Ishikawa (cell line): Measurements from ENCODE around the gene PPP2R2C.

ENCODE experiments used
- CEBPB ChIP-seq: IDR thresholded peaks from 2 replicates; pipeline ENCODE4 v1.6.1; 2012
- CREB1 ChIP-seq: IDR thresholded peaks from 2 replicates; pipeline ENCODE4 v1.6.1; 2012; ENCODE audit warnings: low read depth
- EGR1 ChIP-seq: IDR thresholded peaks from 2 replicates; pipeline ENCODE4 v1.6.1; 2012
- EP300 ChIP-seq: IDR thresholded peaks from 2 replicates; pipeline ENCODE4 v1.6.1; 2012; ENCODE audit warnings: borderline replicate concordance
- FOXM1 ChIP-seq: IDR thresholded peaks from 2 replicates; pipeline ENCODE4 v1.6.1; 2012; ENCODE audit warnings: low read depth, borderline replicate concordance
- NFIC ChIP-seq: IDR thresholded peaks from 2 replicates; pipeline ENCODE4 v1.6.1; 2012
- RAD21 ChIP-seq: IDR thresholded peaks from 2 replicates; pipeline ENCODE4 v1.6.1; 2012; ENCODE audit warnings: low read depth
- REST ChIP-seq: IDR thresholded peaks from 2 replicates; pipeline ENCODE4 v1.6.1; 2012; ENCODE audit warnings: low read depth, mild to moderate bottlenecking
- TAF1 ChIP-seq: IDR thresholded peaks from 2 replicates; pipeline ENCODE4 v1.6.1; 2012; ENCODE audit warnings: low read depth, mild to moderate bottlenecking
- TCF12 ChIP-seq: IDR thresholded peaks from 2 replicates; pipeline ENCODE4 v1.6.1; 2012; ENCODE audit warnings: low read depth
- TEAD4 ChIP-seq: IDR thresholded peaks from 2 replicates; pipeline ENCODE4 v1.6.1; 2012
- USF1 ChIP-seq: IDR thresholded peaks from 2 replicates; pipeline ENCODE4 v1.6.1; 2012
- YY1 ChIP-seq: IDR thresholded peaks from 2 replicates; pipeline ENCODE4 v1.6.1; 2012; ENCODE audit warnings: low read depth
- ZBTB7A ChIP-seq: IDR thresholded peaks from 2 replicates; pipeline ENCODE4 v1.6.1; 2012; ENCODE audit warnings: low read depth
- TF ChIP-seq, protein P1 (sequence below): IDR thresholded peaks from 2 replicates; pipeline ENCODE4 v1.6.1; 2012

PPP2R2C gene

DNA sequence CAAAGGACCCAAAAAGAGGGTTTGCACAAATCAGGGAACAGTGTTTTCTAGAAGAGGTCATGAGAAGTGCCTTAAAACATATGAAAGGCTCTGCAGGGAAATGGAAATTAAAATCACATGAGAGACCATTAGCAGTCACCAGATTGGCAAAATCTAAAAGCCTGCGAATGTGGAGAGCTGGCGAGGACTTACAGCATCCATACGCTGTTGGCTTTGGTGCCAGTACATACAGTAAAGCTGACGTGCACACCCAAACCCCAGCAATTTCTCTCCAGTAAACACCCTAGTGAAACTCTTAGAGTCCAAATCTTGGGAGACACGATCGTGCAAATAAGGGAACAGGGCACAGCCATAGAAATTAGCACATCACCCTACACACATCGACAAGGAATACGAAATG is 25.4 kb upstream of the PPP2R2C start:
- no peak for TF ChIP-seq TEAD4
- no peak for TF ChIP-seq RAD21
- no peak for TF ChIP-seq YY1
- TF ChIP-seq TAF1, result no peak
- no peak for TF ChIP-seq TCF12
- TF ChIP-seq NFIC, result no peak
- TF ChIP-seq REST, result no peak
- no peak for TF ChIP-seq EGR1
- no peak for TF ChIP-seq USF1
- TF ChIP-seq FOXM1, result no peak
- no peak for TF ChIP-seq EP300
- TF ChIP-seq, protein P1, sequence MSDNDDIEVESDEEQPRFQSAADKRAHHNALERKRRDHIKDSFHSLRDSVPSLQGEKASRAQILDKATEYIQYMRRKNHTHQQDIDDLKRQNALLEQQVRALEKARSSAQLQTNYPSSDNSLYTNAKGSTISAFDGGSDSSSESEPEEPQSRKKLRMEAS, result no peak
- no peak for TF ChIP-seq CREB1
- no peak for TF ChIP-seq ZBTB7A
- TF ChIP-seq CEBPB, result no peak

DNA sequence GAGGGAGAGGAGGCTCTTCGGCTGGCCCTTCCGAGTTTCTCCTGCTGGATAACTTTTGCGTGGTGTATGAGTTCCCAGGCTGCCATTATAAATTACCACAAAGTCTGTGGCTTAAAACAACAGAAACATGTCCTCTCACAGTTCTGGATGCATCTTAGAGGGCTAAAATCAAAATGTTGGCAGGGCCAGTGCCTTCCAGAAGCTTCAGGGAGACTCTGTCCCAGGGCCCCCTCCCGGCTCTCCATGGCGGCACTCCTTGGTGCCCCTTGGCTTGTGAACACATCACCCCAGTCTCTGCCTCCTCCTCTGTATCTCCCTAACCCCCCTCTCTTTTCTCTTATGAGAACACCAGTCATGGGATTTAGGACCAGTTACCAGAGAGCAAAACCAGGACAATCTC is 23.3 kb upstream of the PPP2R2C start:
- TF ChIP-seq ZBTB7A (no peak), YY1 (no peak), TEAD4 (no peak), CREB1 (no peak), REST (no peak), USF1 (no peak), TCF12 (no peak)

GRCh38 chr4:6495296-6495590 is 22.8 kb upstream of the PPP2R2C start:
- TF ChIP-seq FOXM1, result no peak
- TF ChIP-seq EP300, result no peak
- TF ChIP-seq RAD21, result no peak
- no peak for TF ChIP-seq TEAD4
- no peak for TF ChIP-seq REST
- TF ChIP-seq CEBPB, result no peak
- no peak for TF ChIP-seq NFIC
- TF ChIP-seq TAF1, result no peak
- TF ChIP-seq EGR1, result no peak
- no peak for TF ChIP-seq TCF12
- no peak for TF ChIP-seq USF1
- TF ChIP-seq YY1, result no peak
- TF ChIP-seq, protein P1, result no peak
- no peak for TF ChIP-seq CREB1
- TF ChIP-seq ZBTB7A, result no peak

GRCh38 chr4:6494431-6495295 is 22.2 kb upstream of the PPP2R2C start:
- no peak for TF ChIP-seq TEAD4
- no peak for TF ChIP-seq TCF12
- no peak for TF ChIP-seq CEBPB
- no peak for TF ChIP-seq REST
- TF ChIP-seq NFIC, result no peak
- TF ChIP-seq CREB1, result no peak
- TF ChIP-seq RAD21, result no peak
- TF ChIP-seq TAF1, result no peak
